ENCODE measurements around the gene EDAR. TPM values are rescaled to one million over a fixed set of nuclear protein-coding genes. Genes with fewer than 3 reads are reported as not detected.

Gene EDAR
- total and polyA plus RNA-seq, 2 donors (not counting 1 experiment from before 2014, with no cell fraction given): not detected

- H3K4me3 ChIP-seq (replicated peaks in 1 of 4; ENCODE audit: control extremely low read depth in 1 of 4, insufficient read depth in 1 of 4, low read depth in 3 of 4, low read length in 4 of 4): no peak overlapping the region
- TF ChIP-seq CTCF (conservative IDR thresholded peaks at IDR 0.05 in 1 of 2, IDR thresholded peaks at IDR 0.05 in 1 of 2; ENCODE audit: low read depth in 1 of 2, low read length in 2 of 2) (no peak), EZH2 (IDR thresholded peaks at IDR 0.05; ENCODE audit: low read length, missing control alignments) (no peak)
- no peak overlapping the region for H3K27ac ChIP-seq (ENCODE audit: insufficient read depth, low read length)
- H3K27me3 ChIP-seq (ENCODE audit: control insufficient read depth, insufficient read depth, low read length): peaks cover 10% of the 10 kb centered on the region
- H3K9me3 ChIP-seq (ENCODE audit: control insufficient read depth, insufficient read depth, low read depth, low read length): no peaks in the 10 kb centered on the region
- H3K4me2 ChIP-seq (ENCODE audit: extremely low read depth, insufficient read depth, low read length): no peak overlapping the region
- no peaks in the 10 kb centered on the region for H3K4me1 ChIP-seq (ENCODE audit: control insufficient read depth, extremely low read depth, insufficient read depth, low read length)
- H3K36me3 ChIP-seq (ENCODE audit: control insufficient read depth, insufficient read depth, low read length): no peaks in the 10 kb centered on the region
- H3K9ac ChIP-seq (ENCODE audit: insufficient read depth, low read length): no peak overlapping the region
- no peaks in the 10 kb centered on the region for H3K79me2 ChIP-seq (ENCODE audit: control insufficient read depth, insufficient read depth, low read length)
- DNase-seq (ENCODE audit: low read depth in 2 of 2): no peak
- H4K20me1 ChIP-seq (ENCODE audit: control insufficient read depth, extremely low read depth, insufficient read depth, low read length): no peaks in the 10 kb centered on the region
- no peak overlapping the region for H2AFZ ChIP-seq (ENCODE audit: low read length)
Observed at GRCh38 chr2:108942888-108943287, 46.1 kb downstream of the EDAR start.

- Histone ChIP-seq H3K9ac (ENCODE audit: insufficient read depth, low read length) (no peak overlapping the region), H3K4me3 (replicated peaks in 1 of 4; ENCODE audit: control extremely low read depth in 1 of 4, insufficient read depth in 1 of 4, low read depth in 3 of 4, low read length in 4 of 4) (no peak overlapping the region), H3K79me2 (ENCODE audit: control insufficient read depth, insufficient read depth, low read length) (no peaks in the 10 kb centered on the region), H3K27me3 (ENCODE audit: control insufficient read depth, insufficient read depth, low read length) (peaks cover 10% of the 10 kb centered on the region), H3K36me3 (ENCODE audit: control insufficient read depth, insufficient read depth, low read length) (no peaks in the 10 kb centered on the region), H3K27ac (ENCODE audit: insufficient read depth, low read length) (no peak overlapping the region), H2AFZ (ENCODE audit: low read length) (no peak overlapping the region), H4K20me1 (ENCODE audit: control insufficient read depth, extremely low read depth, insufficient read depth, low read length) (no peaks in the 10 kb centered on the region), H3K4me2 (ENCODE audit: extremely low read depth, insufficient read depth, low read length) (no peak overlapping the region), H3K9me3 (ENCODE audit: control insufficient read depth, insufficient read depth, low read depth, low read length) (no peaks in the 10 kb centered on the region), H3K4me1 (ENCODE audit: control insufficient read depth, extremely low read depth, insufficient read depth, low read length) (no peaks in the 10 kb centered on the region)
- TF ChIP-seq CTCF (conservative IDR thresholded peaks at IDR 0.05 in 1 of 2, IDR thresholded peaks at IDR 0.05 in 1 of 2; ENCODE audit: low read depth in 1 of 2, low read length in 2 of 2) (no peak), EZH2 (IDR thresholded peaks at IDR 0.05; ENCODE audit: low read length, missing control alignments) (no peak)
- DNase-seq (ENCODE audit: low read depth in 2 of 2): no peak
Observed at GRCh38 chr2:108942231-108942825, 46.7 kb downstream of the EDAR start.

GRCh38 chr2:108941767-108942166 lies 47.3 kb downstream of the EDAR start:
- Histone ChIP-seq H3K4me2 (ENCODE audit: extremely low read depth, insufficient read depth, low read length) (no peak overlapping the region), H3K9ac (ENCODE audit: insufficient read depth, low read length) (no peak overlapping the region), H3K27me3 (ENCODE audit: control insufficient read depth, insufficient read depth, low read length) (peaks cover 10% of the 10 kb centered on the region), H3K27ac (ENCODE audit: insufficient read depth, low read length) (no peak overlapping the region), H3K4me1 (ENCODE audit: control insufficient read depth, extremely low read depth, insufficient read depth, low read length) (no peaks in the 10 kb centered on the region), H3K79me2 (ENCODE audit: control insufficient read depth, insufficient read depth, low read length) (no peaks in the 10 kb centered on the region), H4K20me1 (ENCODE audit: control insufficient read depth, extremely low read depth, insufficient read depth, low read length) (no peaks in the 10 kb centered on the region), H2AFZ (ENCODE audit: low read length) (no peak overlapping the region), H3K9me3 (ENCODE audit: control insufficient read depth, insufficient read depth, low read depth, low read length) (no peaks in the 10 kb centered on the region), H3K36me3 (ENCODE audit: control insufficient read depth, insufficient read depth, low read length) (no peaks in the 10 kb centered on the region), H3K4me3 (replicated peaks in 1 of 4; ENCODE audit: control extremely low read depth in 1 of 4, insufficient read depth in 1 of 4, low read depth in 3 of 4, low read length in 4 of 4) (no peak overlapping the region)
- TF ChIP-seq EZH2 (IDR thresholded peaks at IDR 0.05; ENCODE audit: low read length, missing control alignments) (no peak), CTCF (conservative IDR thresholded peaks at IDR 0.05 in 1 of 2, IDR thresholded peaks at IDR 0.05 in 1 of 2; ENCODE audit: low read depth in 1 of 2, low read length in 2 of 2) (no peak)
- no peak for DNase-seq (ENCODE audit: low read depth in 2 of 2)

Data from fibroblast of lung (primary cell).